Endothelial cell of hepatic sinusoid (primary cell): ENCODE measurements around the gene CD63.

ENCODE experiments used
- in situ Hi-C: cut with HindIII; loops from 2 replicates; pipeline ENCODE4 v1.10.0; 2017; ENCODE audit warnings: low sequenced_read_pairs

The CD63 gene

GRCh38 chr12:55723516-55724225 is 5.1 kb downstream of the CD63 start:
- in situ Hi-C loops: no loop called here

GRCh38 chr12:55722948-55723347 is 5.9 kb downstream of the CD63 start:
- in situ Hi-C loops: no loop called here

GRCh38 chr12:55721601-55722213 is 7.1 kb downstream of the CD63 start:
- in situ Hi-C loops: no loop called here

- in situ Hi-C loops: no loop called here
These were observed 7.8 kb downstream of the CD63 start for GRCh38 chr12:55720894-55721444.

GRCh38 chr12:55720071-55720564 is 8.7 kb downstream of the CD63 start, which contains the start of gene RDH5:
Gene RDH5, plus strand, starts transcription at chr12:55720393. Its CDS starts 792 bp downstream, at chr12:55721185.
- in situ Hi-C loops: no loop called here

- in situ Hi-C loops: no loop called here
These were observed 9.4 kb downstream of the CD63 start for GRCh38 chr12:55719371-55719770.

GRCh38 chr12:55718624-55719275 is 10.1 kb downstream of the CD63 start:
- in situ Hi-C loops: no loop called here

GRCh38 chr12:55718015-55718414 is 10.8 kb downstream of the CD63 start:
- in situ Hi-C loops: no loop called here

- in situ Hi-C loops: no loop called here
These were observed 11.5 kb downstream of the CD63 start for GRCh38 chr12:55717011-55718007.

GRCh38 chr12:55716582-55716957 is 12.2 kb downstream of the CD63 start:
- in situ Hi-C loops: no loop called here

GRCh38 chr12:55715833-55716581 is 12.8 kb downstream of the CD63 start, which contains the start of gene BLOC1S1:
Gene BLOC1S1, plus strand, starts transcription at chr12:55716046. Its CDS starts 6 bp downstream, at chr12:55716052.
- in situ Hi-C loops: no loop called here

GRCh38 chr12:55715169-55715764 is 13.5 kb downstream of the CD63 start:
- in situ Hi-C loops: no loop called here

GRCh38 chr12:55713721-55714120 is 15.1 kb downstream of the CD63 start:
- in situ Hi-C loops: no loop called here

- in situ Hi-C loops: no loop called here
These were observed 16.0 kb downstream of the CD63 start for GRCh38 chr12:55712700-55713415.

GRCh38 chr12:55711786-55712553 is 16.8 kb downstream of the CD63 start:
- in situ Hi-C loops: no loop called here

- in situ Hi-C loops: no loop called here
These were observed 20.0 kb downstream of the CD63 start for GRCh38 chr12:55708695-55709233.

- in situ Hi-C loops: no loop called here
These were observed 20.7 kb downstream of the CD63 start, which contains the start of gene ITGA7 for GRCh38 chr12:55707841-55708694. Gene ITGA7, minus strand, starts transcription at chr12:55707904. Its CDS starts 222 bp downstream, at chr12:55707682.
